ENCODE measurements around the gene PRKAB1. TPM values are rescaled to one million over a fixed set of nuclear protein-coding genes. Genes with fewer than 3 reads are reported as not detected.
"Not testable (repeated sequence)": the region's sequence is repeated elsewhere in the genome, so short reads cannot be mapped to it uniquely, and the experiment has no call there.

PRKAB1 gene
- 10 to 100 TPM; 11.9 to 15.4 TPM for total RNA-seq
- long read RNA-seq, transcript PRKAB1-201 (7 exons, 2,610 nt), result major isoform, 39 of 47 reads
- long read RNA-seq, partial matches to known transcripts, result 1 of 47 reads
- long read RNA-seq, other reads (novel, unspliced or antisense), result 3 of 47 reads

- DNase-seq, result peak; percentile 98
- ATAC-seq, result peak; percentile 99
- intact Hi-C loops (cut with DNase I), result loop anchor here in 1 of 2 donors (10.0 kb wide), 1 partner anchor 117 kb away; no protein-coding TSS in a partner anchor
These were observed at the start of gene PRKAB1 for GRCh38 chr12:119667577-119668323. TSS of gene PRKAB1 (plus strand) at chr12:119668133. CDS start at chr12:119668245, 112 bp downstream.

- ATAC-seq; DNase-seq; intact Hi-C loops (cut with DNase I): not testable (repeated sequence)
These were observed 49.5 kb upstream of the PRKAB1 start for GRCh38 chr12:119618328-119618896.

- intact Hi-C loops (cut with DNase I), result no loop called here
- ATAC-seq (no peak), DNase-seq (no peak)
These were observed 47.4 kb upstream of the PRKAB1 start for GRCh38 chr12:119620490-119620889.

GRCh38 chr12:119621878-119622277, 46.1 kb upstream of the PRKAB1 start:
- DNase-seq (no peak), ATAC-seq (no peak)
- intact Hi-C loops (cut with DNase I), result no loop called here

GRCh38 chr12:119624966-119625365, 43.0 kb upstream of the PRKAB1 start:
- ATAC-seq (no peak), DNase-seq (no peak)
- intact Hi-C loops (cut with DNase I), result no loop called here

- no peak for ATAC-seq
- no peak for DNase-seq
- intact Hi-C loops (cut with DNase I), result no loop called here
These were observed 40.8 kb upstream of the PRKAB1 start for GRCh38 chr12:119627019-119627643.

GRCh38 chr12:119627686-119628085, 40.2 kb upstream of the PRKAB1 start:
- intact Hi-C loops (cut with DNase I), result no loop called here
- no peak for DNase-seq
- no peak for ATAC-seq

GRCh38 chr12:119630223-119630780, 37.6 kb upstream of the PRKAB1 start:
- no peak for ATAC-seq
- DNase-seq, result no peak
- intact Hi-C loops (cut with DNase I), result no loop called here

- ATAC-seq, result no peak
- DNase-seq, result no peak
- intact Hi-C loops (cut with DNase I), result no loop called here
These were observed 36.9 kb upstream of the PRKAB1 start for GRCh38 chr12:119630962-119631550.

- intact Hi-C loops (cut with DNase I), result no loop called here
- ATAC-seq, result no peak
- no peak for DNase-seq
These were observed 35.8 kb upstream of the PRKAB1 start for GRCh38 chr12:119631930-119632678.

- DNase-seq, result no peak
- intact Hi-C loops (cut with DNase I), result no loop called here
- ATAC-seq, result no peak
These were observed 33.2 kb upstream of the PRKAB1 start for GRCh38 chr12:119634743-119635142.

- ATAC-seq (no peak), DNase-seq (no peak)
These were observed 24.9 kb upstream of the PRKAB1 start for GRCh38 chr12:119642986-119643385.

GRCh38 chr12:119644930-119645329, 23.0 kb upstream of the PRKAB1 start:
- intact Hi-C loops (cut with DNase I), result loop anchor here in 1 of 2 donors (10.0 kb wide), 1 partner anchor 200 kb away; no protein-coding TSS in a partner anchor
- DNase-seq, result no peak
- ATAC-seq, result no peak

More at GRCh38 chr12:119642986-119643385, 24.9 kb upstream of the PRKAB1 start:
- intact Hi-C loops (cut with DNase I), result loop anchor here in 1 of 2 donors (10.0 kb wide), 1 partner anchor 198 kb away; no protein-coding TSS in a partner anchor

- ATAC-seq, result no peak
- intact Hi-C loops (cut with DNase I), result loop anchor here in 1 of 2 donors (10.0 kb wide), 1 partner anchor 201 kb away; no protein-coding TSS in a partner anchor
These were observed 22.3 kb upstream of the PRKAB1 start for GRCh38 chr12:119645535-119646059.

GRCh38 chr12:119649202-119649808, 18.6 kb upstream of the PRKAB1 start:
- ATAC-seq, result no peak
- intact Hi-C loops (cut with DNase I), result loop anchor here in 1 of 2 donors (10.0 kb wide), 1 partner anchor 205 kb away; no protein-coding TSS in a partner anchor
- DNase-seq, result no peak

More at GRCh38 chr12:119645535-119646059, 22.3 kb upstream of the PRKAB1 start:
- DNase-seq, result no peak

GRCh38 chr12:119652665-119653064, 15.3 kb upstream of the PRKAB1 start:
- ATAC-seq (no peak), DNase-seq (no peak)
- intact Hi-C loops (cut with DNase I), result no loop called here

GRCh38 chr12:119657001-119657400, 10.9 kb upstream of the PRKAB1 start:
- DNase-seq; intact Hi-C loops (cut with DNase I); ATAC-seq: not testable (repeated sequence)

Measured in left cardiac atrium (tissue), 4 donors.